ENCODE results near the gene MPZL3.

The MPZL3 gene

DNA sequence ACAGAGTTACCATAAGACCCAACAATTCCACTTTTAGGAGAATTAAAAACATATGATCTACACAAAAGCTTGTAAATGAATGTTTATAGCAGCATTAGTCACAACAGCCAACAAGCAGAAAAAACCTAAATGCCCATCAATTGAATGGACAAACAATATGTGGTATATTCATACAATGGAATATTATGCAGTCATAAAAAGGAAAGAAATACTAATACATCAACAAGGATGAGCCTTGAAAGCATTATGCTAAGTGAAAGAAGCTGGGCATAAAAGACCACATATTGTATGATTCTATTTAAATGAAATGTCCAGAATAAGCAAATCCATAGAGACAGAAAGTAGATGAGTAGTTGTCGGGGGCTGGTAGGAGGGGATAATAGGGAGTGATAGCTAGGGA lies 7.0 kb upstream of the MPZL3 start:
- Histone ChIP-seq H3K27ac (no peak overlapping the region), H3K9ac (no peak overlapping the region), H3K27me3 (ENCODE audit: insufficient read depth, low read depth) (no peaks in the 10 kb centered on the region), H3K4me2 (no peak overlapping the region), H2AFZ (ENCODE audit: low read depth) (no peak overlapping the region), H3K36me3 (ENCODE audit: insufficient read depth) (no peaks in the 10 kb centered on the region), H3K79me2 (ENCODE audit: insufficient read depth, low read depth) (no peaks in the 10 kb centered on the region), H4K20me1 (ENCODE audit: insufficient read depth) (no peaks in the 10 kb centered on the region), H3K4me1 (ENCODE audit: low read depth, poor library complexity, severe bottlenecking) (no peaks in the 10 kb centered on the region), H3K4me3 (IDR thresholded peaks at IDR 0.05; ENCODE audit: insufficient read depth, low read depth, low read length) (no peak overlapping the region)
- TF ChIP-seq, protein P1, sequence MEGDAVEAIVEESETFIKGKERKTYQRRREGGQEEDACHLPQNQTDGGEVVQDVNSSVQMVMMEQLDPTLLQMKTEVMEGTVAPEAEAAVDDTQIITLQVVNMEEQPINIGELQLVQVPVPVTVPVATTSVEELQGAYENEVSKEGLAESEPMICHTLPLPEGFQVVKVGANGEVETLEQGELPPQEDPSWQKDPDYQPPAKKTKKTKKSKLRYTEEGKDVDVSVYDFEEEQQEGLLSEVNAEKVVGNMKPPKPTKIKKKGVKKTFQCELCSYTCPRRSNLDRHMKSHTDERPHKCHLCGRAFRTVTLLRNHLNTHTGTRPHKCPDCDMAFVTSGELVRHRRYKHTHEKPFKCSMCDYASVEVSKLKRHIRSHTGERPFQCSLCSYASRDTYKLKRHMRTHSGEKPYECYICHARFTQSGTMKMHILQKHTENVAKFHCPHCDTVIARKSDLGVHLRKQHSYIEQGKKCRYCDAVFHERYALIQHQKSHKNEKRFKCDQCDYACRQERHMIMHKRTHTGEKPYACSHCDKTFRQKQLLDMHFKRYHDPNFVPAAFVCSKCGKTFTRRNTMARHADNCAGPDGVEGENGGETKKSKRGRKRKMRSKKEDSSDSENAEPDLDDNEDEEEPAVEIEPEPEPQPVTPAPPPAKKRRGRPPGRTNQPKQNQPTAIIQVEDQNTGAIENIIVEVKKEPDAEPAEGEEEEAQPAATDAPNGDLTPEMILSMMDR (conservative IDR thresholded peaks at IDR 0.05; ENCODE audit: low read depth, low read length), result no peak

DNA sequence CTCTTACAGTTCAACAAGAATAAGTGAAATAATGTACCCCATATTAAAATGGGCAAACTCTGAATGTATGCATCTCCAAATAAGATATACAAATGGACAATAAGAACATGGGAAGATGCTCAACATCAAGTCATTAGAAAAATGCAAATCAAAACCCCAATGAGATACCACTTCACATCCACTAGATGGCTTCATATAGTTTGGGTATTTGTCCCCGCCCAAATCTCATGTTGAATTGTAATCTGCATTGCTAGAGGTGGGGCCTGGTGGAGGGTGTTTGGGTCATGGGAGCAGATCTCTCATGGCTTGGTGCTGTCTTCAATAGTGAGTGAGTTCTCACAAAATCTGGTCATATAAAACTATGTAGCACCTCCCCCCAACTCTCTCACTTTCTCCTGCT lies 6.2 kb upstream of the MPZL3 start:
- H3K27ac ChIP-seq, result no peak overlapping the region
- no peak overlapping the region for H3K4me2 ChIP-seq
- no peaks in the 10 kb centered on the region for H3K27me3 ChIP-seq (ENCODE audit: insufficient read depth, low read depth)
- H3K36me3 ChIP-seq (ENCODE audit: insufficient read depth), result no peaks in the 10 kb centered on the region
- no peak overlapping the region for H3K9ac ChIP-seq
- TF ChIP-seq, protein P1 (conservative IDR thresholded peaks at IDR 0.05; ENCODE audit: low read depth, low read length), result peak; percentile 33; the same call in 1 of the 2 replicates
- no peaks in the 10 kb centered on the region for H4K20me1 ChIP-seq (ENCODE audit: insufficient read depth)
- no peaks in the 10 kb centered on the region for H3K4me1 ChIP-seq (ENCODE audit: low read depth, poor library complexity, severe bottlenecking)
- H3K79me2 ChIP-seq (ENCODE audit: insufficient read depth, low read depth), result no peaks in the 10 kb centered on the region
- H3K4me3 ChIP-seq (IDR thresholded peaks at IDR 0.05; ENCODE audit: insufficient read depth, low read depth, low read length), result no peak overlapping the region
- H2AFZ ChIP-seq (ENCODE audit: low read depth), result no peak overlapping the region

DNA sequence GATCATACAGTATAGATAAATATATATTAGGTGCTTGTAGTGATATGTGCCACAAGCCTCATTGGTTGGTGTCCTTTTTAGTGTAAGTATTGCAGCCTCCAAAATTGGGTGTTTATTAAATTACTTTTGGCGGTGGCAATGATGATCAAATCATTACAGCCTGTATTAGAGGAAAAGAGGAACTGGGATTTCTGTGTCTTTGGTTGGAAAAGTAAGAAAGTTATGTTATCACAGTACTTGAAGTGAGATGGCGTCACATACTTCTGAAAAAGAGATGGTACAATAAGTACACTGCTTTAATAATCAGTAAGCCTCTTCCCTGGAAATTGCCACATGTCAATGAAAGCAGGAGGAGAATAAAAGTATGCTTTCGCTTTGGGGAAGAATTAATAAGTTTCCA lies 523 bp upstream of the MPZL3 start:
- H3K27ac ChIP-seq, result peak overlapping the region; percentile 92
- H3K4me3 ChIP-seq (IDR thresholded peaks at IDR 0.05; ENCODE audit: insufficient read depth, low read depth, low read length), result no peak overlapping the region
- peaks cover 10% of the 10 kb centered on the region for H3K4me1 ChIP-seq (ENCODE audit: low read depth, poor library complexity, severe bottlenecking)
- no peaks in the 10 kb centered on the region for H3K79me2 ChIP-seq (ENCODE audit: insufficient read depth, low read depth)
- no peaks in the 10 kb centered on the region for H3K27me3 ChIP-seq (ENCODE audit: insufficient read depth, low read depth)
- peak overlapping the region; percentile 89; the same call in 1 of the 2 replicates for H3K9ac ChIP-seq
- TF ChIP-seq, protein P1 (conservative IDR thresholded peaks at IDR 0.05; ENCODE audit: low read depth, low read length), result no peak
- H3K36me3 ChIP-seq (ENCODE audit: insufficient read depth), result no peaks in the 10 kb centered on the region
- H2AFZ ChIP-seq (ENCODE audit: low read depth), result peak overlapping the region; percentile 96
- no peaks in the 10 kb centered on the region for H4K20me1 ChIP-seq (ENCODE audit: insufficient read depth)
- peak overlapping the region; percentile 93 for H3K4me2 ChIP-seq

DNA sequence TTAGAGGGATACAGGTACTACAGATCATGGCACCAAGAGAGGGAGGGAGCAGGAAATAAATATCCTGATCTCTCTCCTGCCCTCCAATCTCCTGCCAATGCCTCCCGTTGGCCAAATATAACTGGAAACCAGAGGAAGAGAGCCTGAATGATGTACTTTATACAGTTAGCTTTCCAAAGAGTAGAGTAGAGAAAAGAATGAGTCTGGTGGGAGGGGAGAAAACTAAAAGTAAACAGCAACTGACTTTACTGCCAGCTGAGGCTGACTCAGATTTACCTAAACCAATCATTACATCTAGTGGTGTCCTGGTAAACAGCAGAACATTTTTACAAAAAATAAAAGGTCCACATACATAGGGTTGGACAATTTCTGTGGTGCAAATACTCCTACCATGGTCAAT lies 5.1 kb downstream of the MPZL3 start:
- no peaks in the 10 kb centered on the region for H3K36me3 ChIP-seq (ENCODE audit: insufficient read depth)
- TF ChIP-seq, protein P1 (conservative IDR thresholded peaks at IDR 0.05; ENCODE audit: low read depth, low read length), result no peak
- H3K4me3 ChIP-seq (IDR thresholded peaks at IDR 0.05; ENCODE audit: insufficient read depth, low read depth, low read length), result no peak overlapping the region
- H2AFZ ChIP-seq (ENCODE audit: low read depth), result no peak overlapping the region
- no peak overlapping the region for H3K27ac ChIP-seq
- H3K79me2 ChIP-seq (ENCODE audit: insufficient read depth, low read depth), result no peaks in the 10 kb centered on the region
- H3K27me3 ChIP-seq (ENCODE audit: insufficient read depth, low read depth), result no peaks in the 10 kb centered on the region
- H4K20me1 ChIP-seq (ENCODE audit: insufficient read depth), result no peaks in the 10 kb centered on the region
- H3K4me1 ChIP-seq (ENCODE audit: low read depth, poor library complexity, severe bottlenecking), result no peaks in the 10 kb centered on the region
- no peak overlapping the region for H3K4me2 ChIP-seq
- no peak overlapping the region for H3K9ac ChIP-seq

Data from KMS-11 (cell line).